ENCODE results near the gene SDHB.

The SDHB gene

GRCh38 chr1:17011092-17011438 lies 42.8 kb downstream of the SDHB start:
- no peak for DNase-seq

GRCh38 chr1:17009706-17010105 lies 44.1 kb downstream of the SDHB start:
- no peak for DNase-seq

- no peak for DNase-seq
Observed at GRCh38 chr1:17008208-17008855, 45.5 kb downstream of the SDHB start.

GRCh38 chr1:17007121-17007520 lies 46.7 kb downstream of the SDHB start:
- DNase-seq, result no peak

- DNase-seq, result no peak
Observed at GRCh38 chr1:17005365-17005740, 48.5 kb downstream of the SDHB start.

- DNase-seq, result no peak
Observed at GRCh38 chr1:17004466-17005364, 49.1 kb downstream of the SDHB start.

GRCh38 chr1:17002524-17002902 lies 51.3 kb downstream of the SDHB start:
- DNase-seq, result no peak

- DNase-seq, result no peak
Observed at GRCh38 chr1:17001760-17002523, 51.9 kb downstream of the SDHB start.

- DNase-seq, result no peak
Observed at GRCh38 chr1:16999863-17000262, 54.0 kb downstream of the SDHB start.

- DNase-seq, result no peak
Observed at GRCh38 chr1:16998589-16998988, 55.2 kb downstream of the SDHB start.

- DNase-seq, result no peak
Observed at GRCh38 chr1:16996845-16997244, 57.0 kb downstream of the SDHB start.

GRCh38 chr1:16993521-16994038 lies 60.3 kb downstream of the SDHB start:
- no peak for DNase-seq

GRCh38 chr1:16992675-16993074 lies 61.2 kb downstream of the SDHB start:
- no peak for DNase-seq

GRCh38 chr1:16992102-16992501 lies 61.7 kb downstream of the SDHB start:
- no peak for DNase-seq

- DNase-seq, result no peak
Observed at GRCh38 chr1:16991571-16991970, 62.3 kb downstream of the SDHB start.

- DNase-seq, result no peak
Observed at GRCh38 chr1:16989676-16990391, 64.0 kb downstream of the SDHB start.

- DNase-seq, result no peak
Observed at GRCh38 chr1:16988210-16988609, 65.6 kb downstream of the SDHB start.

- DNase-seq, result no peak
Observed at GRCh38 chr1:16986962-16987361, 66.9 kb downstream of the SDHB start.

GRCh38 chr1:16986560-16986959 lies 67.3 kb downstream of the SDHB start:
- no peak for DNase-seq

- no peak for DNase-seq
Observed at GRCh38 chr1:16986113-16986512, 67.7 kb downstream of the SDHB start.

GRCh38 chr1:16984717-16985116 lies 69.1 kb downstream of the SDHB start:
- peak; percentile 86 for DNase-seq

- DNase-seq, result no peak
Observed at GRCh38 chr1:16983649-16984048, 70.2 kb downstream of the SDHB start.

GRCh38 chr1:16982902-16983301 lies 70.9 kb downstream of the SDHB start:
- no peak for DNase-seq
